Heart left ventricle (tissue), 16 donors: ENCODE data around the gene MSANTD3. TPM values are rescaled to one million over a fixed set of nuclear protein-coding genes. Genes with fewer than 3 reads are reported as not detected.

Experiments
- ATAC-seq, 4 donors: fragments of 200-7000 bp; cut with Tn5 transposase; one replicate each; pipeline ENCODE4 v1.9.1; 2020 to 2022; ENCODE audit warnings: moderate library complexity in 4 of 4, mild to moderate bottlenecking in 3 of 4, moderate number of reproducible peaks in 1 of 4
- DNase-seq, 5 donors: peaks; one replicate each; pipeline ENCODE4 v3.0.0-alpha.2; 2020
- H3K27ac ChIP-seq, 12 donors: fragments of 200-600 bp; sonication (generic) in 4 of 12; one replicate each; pipeline versions ENCODE4 v1.5.0 to v1.8.0; 2016 to 2022; ENCODE audit warnings: mild to moderate bottlenecking in 2 of 12
- H3K27me3 ChIP-seq, 9 donors: fragments of 200-600 bp; sonication (generic) in 2 of 9; one replicate each; pipeline versions ENCODE4 v1.5.1 to v1.8.0; 2016 to 2022; ENCODE audit warnings: mild to moderate bottlenecking in 3 of 9
- H3K36me3 ChIP-seq, 9 donors: fragments of 200-600 bp; sonication (generic) in 2 of 9; one replicate each; pipeline versions ENCODE4 v1.5.0 to v1.8.0; 2018 to 2022; ENCODE audit warnings: mild to moderate bottlenecking in 2 of 9
- H3K4me1 ChIP-seq, 12 donors: fragments of 200-600 bp; sonication (generic) in 4 of 12; one replicate each; pipeline versions ENCODE4 v1.5.0 to v1.8.0; 2016 to 2022; ENCODE audit warnings: mild to moderate bottlenecking in 3 of 12
- H3K4me3 ChIP-seq, 12 donors: fragments of 200-600 bp; sonication (generic) in 4 of 12; one replicate each; pipeline versions ENCODE4 v1.5.0 to v1.8.0; 2017 to 2022; ENCODE audit warnings: mild to moderate bottlenecking in 9 of 12, moderate library complexity in 4 of 12
- H3K9me3 ChIP-seq, 12 donors: fragments of 200-600 bp; sonication (generic) in 4 of 12; one replicate each; pipeline versions ENCODE4 v1.5.0 to v1.8.0; 2016 to 2022; ENCODE audit warnings: mild to moderate bottlenecking in 1 of 12
- CTCF ChIP-seq, 12 donors: fragments of 200-600 bp; sonication (generic) in 4 of 12; IDR thresholded peaks; one replicate each; pipeline versions ENCODE4 v1.5.0 to v1.8.0; 2018 to 2022; ENCODE audit warnings: antibody characterized with exemption in 12 of 12, mild to moderate bottlenecking in 5 of 12
- POLR2A ChIP-seq, 2 donors: fragments of 450-650 bp; IDR thresholded peaks; one replicate each; pipeline ENCODE4 v1.6.1; 2017; ENCODE audit warnings: antibody characterized with exemption in 2 of 2, mild to moderate bottlenecking in 2 of 2, moderate library complexity in 2 of 2
- WGBS, 4 donors: extraction: QIAGEN DNeasy Blood & Tissue Kit in 2 of 4; methylation state at CpG; one replicate each; pipeline versions ENCODE4 v1.1.5 to v1.1.7; 2013 to 2018; 5-methylcytosine and 5-hydroxymethylcytosine counted together
- intact Hi-C, 10 donors: fragments of 100-400 bp; cut with DNase I; formaldehyde crosslinking; loops; one replicate each; pipeline versions ENCODE4 v1.11.1 to v1.14.2; 2022
- polyA plus RNA-seq, 2 donors: library from polyadenylated mRNA; stranded (reverse); fragments of 200-250 nt; gene quantifications; one replicate each; pipeline ENCODE4 v1.2.3, GENCODE V29; 2013
- total RNA-seq, 9 donors: library from RNA; depleted of rRNA in 2 of 9; stranded (reverse); fragments of >200 nt in 2 of 9; fragmentation: NEBNext Ultra II Directional in 3 of 9; extraction: Animal tissue kit (Norgen Biotek cat#: 25700) in 3 of 9; gene quantifications; one replicate each; pipeline versions ENCODE4 v1.1.0 to v1.2.4, GENCODE V29; 2016 to 2023
- donor health status: ischemic (EF 13 %, LVEDD 7.1; RV severe dilation, severe dysfunction).
- donor health status: healthy with polysubstance abuse.
- donor health status: DM: no; HTN: yes; CAD: no.
- donor health status: DM: no; HTN: no; CAD: no.
- donor health status: ischemic (EF 25% LVEDD 6.9; RV normal size, moderate dysfunction).
- donor health status: ischemic (EF 25% LVEDD 5.7; RV mildly dilated, moderate dysfunction).
- donor health status: healthy.
- donor health status: DM: yes; HTN: yes; CAD: no.
- donor health status: ischemic (EF 35%, LVEDD 5.7; RV mildly dilated, moderate dysfunction).
- donor health status: nonischemic (EF 11% LVEDD 7.7; RV severe dilation, severe dysfunction).
- donor health status: DM: yes; HTN: yes; CAD: no.
- donor health status: PGD.
- donor health status: ischemic (EF 29% LVEDD 5.4; RV normal size, mild dysfunction).
- donor health status: nonischemic (EF 23%, LVEDD 6.1; RV moderate dilation, normal function).

MSANTD3 gene
- total and polyA plus RNA-seq, 11 donors = 14.3 to 60.5 (median 24.1) TPM

GRCh38 chr9:100445903-100446549 lies 19.1 kb downstream of the MSANTD3 start:
- WGBS, 4 donors = 83 to 91% (median 87%) methylated on average over 5 of the region's 5 CpGs
- DNase-seq (no peak), ATAC-seq (no peak)
- TF ChIP-seq CTCF (IDR thresholded peaks at IDR 0.05) = no peak
- TF ChIP-seq POLR2A (IDR thresholded peaks at IDR 0.05) = no peak
- peaks cover 0 to 30% (median 16%) of the 10 kb centered on the region in 9 donors for H3K36me3 ChIP-seq
- H3K27ac ChIP-seq = no peak overlapping the region
- H3K4me3 ChIP-seq = no peak overlapping the region
- H3K9me3 ChIP-seq = no peaks in the 10 kb centered on the region
- intact Hi-C loops = loop anchor here in 3 of 10 donors (5.0 to 10.0 kb wide), 2 partner anchors 149 to 151 kb away; no protein-coding TSS in a partner anchor
- peaks cover 0 to 16% (median 0%) of the 10 kb centered on the region in 12 donors for H3K4me1 ChIP-seq
- no peaks in the 10 kb centered on the region for H3K27me3 ChIP-seq

GRCh38 chr9:100447041-100447440 lies 20.1 kb downstream of the MSANTD3 start:
- no peak for DNase-seq
- TF ChIP-seq CTCF (IDR thresholded peaks at IDR 0.05) (no peak), POLR2A (IDR thresholded peaks at IDR 0.05) (no peak)

GRCh38 chr9:100448266-100448665 lies 21.3 kb downstream of the MSANTD3 start:
- Histone ChIP-seq H3K27ac (no peak overlapping the region), H3K27me3 (no peaks in the 10 kb centered on the region), H3K9me3 (peaks cover 0 to 7% (median 0%) of the 10 kb centered on the region in 12 donors), H3K4me1 (peaks cover 0 to 16% (median 0%) of the 10 kb centered on the region in 12 donors), H3K4me3 (no peak overlapping the region), H3K36me3 (peaks cover 0 to 34% (median 25%) of the 10 kb centered on the region in 9 donors)
- WGBS, 4 donors = 95 to 100% (median 98%) methylated on average over 2 of the region's 2 CpGs
- DNase-seq (no peak), ATAC-seq (no peak)
- intact Hi-C loops = loop anchor here in 3 of 10 donors (5.0 to 10.0 kb wide), 2 partner anchors 147 to 149 kb away; no protein-coding TSS in a partner anchor
- no peak for TF ChIP-seq CTCF (IDR thresholded peaks at IDR 0.05)
- no peak for TF ChIP-seq POLR2A (IDR thresholded peaks at IDR 0.05)

More at GRCh38 chr9:100447041-100447440, 20.1 kb downstream of the MSANTD3 start:
- H3K4me1 ChIP-seq = peaks cover 0 to 16% (median 0%) of the 10 kb centered on the region in 12 donors
- intact Hi-C loops = loop anchor here in 3 of 10 donors (5.0 to 10.0 kb wide), 2 partner anchors 148 to 150 kb away; no protein-coding TSS in a partner anchor
- H3K4me3 ChIP-seq = no peak overlapping the region
- H3K27ac ChIP-seq = no peak overlapping the region
- no peaks in the 10 kb centered on the region for H3K9me3 ChIP-seq
- peaks cover 0 to 36% (median 24%) of the 10 kb centered on the region in 9 donors for H3K36me3 ChIP-seq
- H3K27me3 ChIP-seq = no peaks in the 10 kb centered on the region
- no peak for ATAC-seq

GRCh38 chr9:100449420-100449819 lies 22.5 kb downstream of the MSANTD3 start:
- 97 to 99% (median 98%) methylated on average over 2 of the region's 2 CpGs for WGBS, 4 donors
- ATAC-seq = no peak
- TF ChIP-seq CTCF (IDR thresholded peaks at IDR 0.05) = no peak
- TF ChIP-seq POLR2A (IDR thresholded peaks at IDR 0.05) = no peak

More at GRCh38 chr9:100449420-100449819, 22.5 kb downstream of the MSANTD3 start:
- Histone ChIP-seq H3K4me3 (no peak overlapping the region), H3K27ac (no peak overlapping the region), H3K36me3 (peaks cover 0 to 32% (median 20%) of the 10 kb centered on the region in 9 donors), H3K4me1 (peaks cover 0 to 15% (median 0%) of the 10 kb centered on the region in 12 donors), H3K27me3 (no peaks in the 10 kb centered on the region), H3K9me3 (peaks cover 0 to 7% (median 0%) of the 10 kb centered on the region in 12 donors)
- intact Hi-C loops = loop anchor here in 3 of 10 donors (5.0 to 10.0 kb wide), 2 partner anchors 145 to 148 kb away; no protein-coding TSS in a partner anchor
- no peak for DNase-seq
